SKM-1 (cell line): ENCODE results near the gene TRPC1.

Experiments
- DNase-seq: peaks from one replicate; lab custom pipeline; 2025; ENCODE audit not compliant: unreplicated experiment; lab: John Stamatoyannopoulos, UW

Gene TRPC1

GRCh38 chr3:142828703-142829305 is 105.0 kb downstream of the TRPC1 start:
- DNase-seq, result peak; percentile 40

- DNase-seq, result no peak
Observed at GRCh38 chr3:142837526-142837925, 113.7 kb downstream of the TRPC1 start.

DNA sequence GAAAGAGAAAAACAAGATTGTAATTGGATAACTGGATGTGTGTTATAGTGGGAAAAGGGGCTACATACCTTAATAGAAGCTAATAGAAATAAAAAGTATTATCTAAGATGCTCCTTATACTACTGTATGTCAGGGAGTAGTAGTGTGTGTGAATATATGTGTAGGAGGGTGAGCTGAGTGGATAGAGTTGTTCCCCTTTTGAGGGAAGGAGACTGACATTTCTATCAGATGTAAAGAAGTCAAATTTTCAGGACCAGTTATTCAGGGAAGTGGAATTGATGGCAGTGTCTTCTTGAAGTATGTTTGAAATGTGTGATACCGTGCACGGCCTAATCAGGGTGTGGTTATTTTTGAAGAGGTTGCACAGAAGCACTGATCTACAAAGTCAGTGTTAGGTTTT is 116.0 kb downstream of the TRPC1 start:
- no peak for DNase-seq

DNA sequence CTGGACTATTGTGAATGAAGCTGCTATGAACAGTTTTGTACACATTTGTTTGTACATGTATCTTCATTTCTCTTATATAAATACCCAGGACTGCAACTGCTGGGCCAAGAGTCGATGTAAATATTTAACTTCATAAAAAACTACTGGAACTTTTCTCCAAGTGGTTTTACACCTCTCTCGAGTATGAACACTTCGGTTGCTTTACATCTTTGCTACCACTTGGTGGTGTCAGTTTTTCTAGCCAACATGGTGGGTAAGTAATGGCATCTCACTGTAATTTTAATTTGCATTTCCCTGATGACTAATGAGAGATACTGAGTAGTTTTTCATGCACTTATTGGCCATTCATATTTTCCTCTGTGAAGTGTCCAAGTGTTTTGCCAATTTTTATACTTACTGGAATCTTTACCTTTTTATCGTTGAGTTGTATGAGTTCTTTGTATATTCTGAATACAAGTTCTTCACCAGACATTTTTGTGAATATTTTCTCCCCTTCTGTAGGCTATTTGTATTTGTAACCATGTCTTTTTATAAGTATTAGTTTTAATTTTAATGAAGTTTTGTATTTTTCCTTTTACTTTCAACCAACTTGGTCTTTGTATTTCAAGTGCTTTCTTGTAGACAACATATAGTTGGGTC is 120.6 kb downstream of the TRPC1 start:
- DNase-seq, result peak; percentile 12

DNA sequence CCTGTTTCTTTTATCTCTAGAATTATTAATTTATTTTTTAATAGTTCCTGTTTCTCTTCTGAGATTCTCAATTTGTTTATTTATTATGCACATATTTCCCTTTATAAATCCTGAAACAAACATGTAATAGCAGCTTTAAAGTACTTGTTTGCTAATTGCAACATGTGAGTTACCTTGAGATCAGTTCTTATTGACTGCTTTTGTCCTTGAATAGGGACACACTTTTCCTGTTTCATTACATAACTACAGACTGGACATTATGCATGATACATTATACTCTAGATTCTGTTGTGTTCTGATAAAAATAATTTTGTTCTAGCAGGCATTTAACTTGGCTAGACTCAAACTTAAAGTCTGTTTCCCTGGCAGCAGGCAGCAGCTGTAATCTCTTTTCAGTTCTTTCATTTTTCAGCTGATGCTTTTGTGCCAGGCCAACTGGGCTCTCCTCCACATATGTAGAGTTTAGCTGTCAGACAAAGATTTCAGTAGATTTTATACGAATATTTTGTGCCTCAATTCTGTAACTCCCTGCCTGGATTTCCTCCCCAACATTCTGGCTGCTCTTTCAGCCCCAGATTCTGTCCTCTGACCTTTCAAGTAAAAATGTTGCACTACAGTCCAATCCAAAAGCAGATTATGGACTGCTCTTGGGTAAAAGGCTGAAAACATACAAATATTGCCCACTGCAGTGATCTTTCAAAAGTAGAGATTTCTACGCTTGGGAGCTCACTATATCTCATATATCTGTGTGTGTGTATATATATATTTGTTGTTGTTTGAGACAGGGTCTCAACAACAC is 123.1 kb downstream of the TRPC1 start:
- no peak for DNase-seq

- no peak for DNase-seq
Observed at GRCh38 chr3:142849148-142849547, 125.3 kb downstream of the TRPC1 start.

GRCh38 chr3:142850395-142851023 is 126.7 kb downstream of the TRPC1 start:
- peak; percentile 98 for DNase-seq

DNA sequence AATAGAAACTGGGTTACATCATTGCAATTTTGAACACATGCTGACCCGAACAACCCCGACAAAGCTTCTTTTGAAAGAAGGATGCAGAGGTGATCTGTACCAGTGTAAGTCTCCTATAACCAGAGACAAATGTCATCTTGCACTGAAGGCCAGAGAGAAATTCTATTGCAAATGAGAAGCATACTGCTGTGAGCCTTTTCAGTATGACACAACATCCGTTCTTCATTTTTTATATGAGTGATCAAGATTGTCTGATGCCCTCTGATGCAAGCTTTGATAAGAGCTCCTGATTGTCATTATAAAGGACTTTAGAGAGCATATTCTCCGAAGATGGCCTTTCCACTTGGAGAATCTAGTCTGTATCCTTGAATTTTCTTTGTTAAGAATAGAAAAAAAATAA is 128.2 kb downstream of the TRPC1 start:
- DNase-seq, result no peak

DNA sequence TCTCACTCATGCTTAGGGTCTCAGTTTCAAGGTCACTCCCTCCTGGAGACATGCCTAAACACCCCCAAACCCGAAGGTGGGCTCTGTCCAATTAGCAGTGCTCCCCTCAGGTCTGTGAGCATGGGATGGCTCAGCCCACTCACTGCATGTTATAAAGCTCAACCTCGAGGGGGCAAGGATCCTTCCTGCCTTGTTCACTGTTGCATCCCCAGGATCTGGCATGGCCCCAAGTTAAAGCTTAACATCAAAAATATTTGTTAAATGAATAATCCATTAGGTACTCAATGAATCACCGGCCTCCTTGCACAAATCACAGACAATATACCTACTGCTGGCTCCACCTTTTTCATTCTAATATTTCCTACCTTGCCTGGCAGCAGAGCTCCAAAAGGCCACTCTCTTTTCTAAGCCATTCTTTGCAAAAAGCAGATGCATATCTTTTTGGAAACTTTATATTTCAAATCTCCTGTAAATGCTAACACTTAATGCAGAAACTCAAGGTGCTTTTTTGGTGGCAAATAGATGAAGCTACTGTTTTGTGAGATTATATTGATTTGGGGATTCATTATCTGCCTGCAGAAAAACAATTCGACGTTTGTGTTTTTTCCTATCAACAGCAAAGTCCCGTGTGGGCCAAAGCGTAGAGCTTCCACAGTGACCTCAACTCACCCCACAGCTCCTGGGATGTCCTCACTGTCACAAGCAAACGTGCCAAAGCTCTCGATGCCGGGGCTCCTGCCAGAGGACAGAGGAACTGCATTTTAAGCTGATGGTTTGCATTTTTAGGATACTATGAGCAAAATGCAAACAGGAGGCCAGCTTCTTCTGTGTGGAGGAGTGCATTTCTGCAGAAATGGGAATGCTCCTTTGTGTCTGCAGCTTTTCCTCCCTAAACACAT is 129.7 kb downstream of the TRPC1 start:
- DNase-seq, result no peak

DNA sequence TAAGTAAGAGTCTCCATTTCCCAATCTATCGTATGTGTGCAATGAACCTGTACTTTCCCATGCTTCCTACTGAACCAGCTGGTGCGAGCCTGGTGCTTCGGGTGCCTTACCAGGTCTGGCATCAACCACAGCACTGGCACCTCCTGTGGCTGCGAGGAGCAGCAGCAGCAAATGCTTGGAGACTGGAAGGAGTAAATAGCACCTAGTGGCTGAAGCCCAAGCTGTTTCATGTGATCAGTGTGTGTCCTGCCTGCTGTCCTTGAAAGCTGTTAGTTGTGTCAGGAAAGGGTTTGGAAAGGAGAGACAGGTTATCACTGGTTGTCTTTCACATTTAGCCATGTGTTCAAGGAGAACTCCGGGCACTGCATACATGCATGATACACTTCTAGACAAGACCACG is 133.2 kb downstream of the TRPC1 start:
- DNase-seq, result no peak
